Measurements from ENCODE around the gene PHAX.
"Not testable (repeated sequence)": the region's sequence is repeated elsewhere in the genome, so short reads cannot be mapped to it uniquely, and the experiment has no call there.

Gene PHAX

DNA sequence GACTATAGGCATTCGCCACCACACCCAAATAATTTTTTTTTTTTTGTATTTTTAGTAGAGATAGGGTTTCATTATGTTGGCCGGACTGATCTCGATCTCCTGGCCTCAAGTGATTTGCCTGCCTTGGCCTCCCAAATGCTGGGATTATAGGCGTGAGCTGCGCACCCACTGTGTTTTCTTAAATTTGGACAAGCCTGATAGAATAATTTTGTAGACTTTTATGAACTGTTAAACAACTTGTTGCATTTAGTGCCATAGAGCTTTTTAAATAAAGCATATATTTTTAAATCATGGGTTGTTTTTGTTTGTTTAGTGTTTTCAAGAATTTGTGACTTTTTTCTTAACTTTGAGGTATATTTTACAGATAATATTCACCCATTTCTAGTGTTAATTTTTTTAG lies 4.8 kb downstream of the PHAX start:
- DNase-seq = no peak

DNA sequence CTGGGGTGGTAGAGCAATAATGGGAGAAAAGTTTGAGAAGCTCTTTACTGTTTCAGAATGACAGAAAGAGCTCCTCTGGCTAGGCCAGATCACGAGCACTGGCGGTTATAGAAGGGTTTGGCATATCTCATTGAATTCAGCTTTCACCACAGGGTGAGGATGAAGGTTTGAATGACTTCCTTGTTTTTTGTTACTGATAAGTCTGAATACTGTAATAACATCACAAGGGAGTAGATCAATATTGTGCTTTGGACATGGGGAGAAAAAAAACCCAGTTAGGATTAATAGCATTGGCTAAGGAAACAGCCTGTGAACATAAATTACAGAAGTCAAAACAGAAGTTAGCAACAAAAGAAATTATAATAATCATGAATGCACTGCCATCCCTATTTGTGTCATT lies 9.4 kb downstream of the PHAX start:
- no peak for DNase-seq

DNA sequence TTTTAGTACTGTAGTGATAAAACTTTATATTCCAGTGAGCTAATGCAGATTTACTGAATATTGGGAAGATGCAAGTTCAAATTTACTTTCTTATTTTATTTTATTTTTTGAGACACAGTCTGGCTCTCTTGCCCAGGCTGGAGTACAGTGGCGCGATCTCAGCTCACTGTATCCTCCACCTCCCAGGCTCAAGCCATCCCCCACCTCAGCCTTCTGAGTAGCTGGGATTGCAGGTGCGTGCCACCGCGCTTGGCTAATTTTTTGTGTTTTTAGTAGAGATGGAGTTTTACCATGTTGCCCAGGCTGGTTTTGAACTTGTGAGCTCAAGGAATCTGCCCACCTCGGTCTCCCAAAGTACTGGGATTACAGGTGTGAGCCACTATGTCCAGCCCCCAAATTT lies 9.9 kb downstream of the PHAX start:
- no peak for DNase-seq

DNA sequence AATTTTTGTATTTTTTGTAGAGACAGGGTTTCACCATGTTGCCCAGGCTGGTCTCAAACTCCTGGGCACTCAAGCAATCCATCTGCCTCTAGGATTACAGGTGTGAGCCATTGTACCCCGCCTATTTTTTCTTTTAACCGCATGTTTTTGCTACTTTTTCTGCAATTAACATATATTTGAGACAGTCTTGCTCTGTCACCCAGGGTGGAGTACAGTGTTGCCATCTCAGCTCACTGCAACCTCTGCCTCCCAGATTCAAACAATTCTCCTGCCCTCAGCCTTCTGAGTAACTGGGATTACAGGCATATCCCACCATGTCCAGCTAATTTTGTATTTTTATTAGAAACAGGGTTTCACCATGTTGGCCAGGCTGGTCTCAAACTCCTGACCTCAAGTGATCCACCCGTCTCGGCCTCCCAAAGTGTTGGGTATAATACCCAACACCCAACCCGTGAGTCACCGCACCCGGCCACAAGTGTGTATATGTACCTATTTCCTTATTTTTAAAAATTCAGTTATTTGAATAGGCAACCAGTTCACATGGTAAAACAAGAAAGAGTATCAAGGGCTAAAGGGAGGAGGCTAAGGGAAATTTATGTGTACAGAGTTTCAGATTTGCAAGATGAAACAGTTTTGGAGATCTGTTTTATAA lies 13.3 kb downstream of the PHAX start:
- no peak for DNase-seq

DNA sequence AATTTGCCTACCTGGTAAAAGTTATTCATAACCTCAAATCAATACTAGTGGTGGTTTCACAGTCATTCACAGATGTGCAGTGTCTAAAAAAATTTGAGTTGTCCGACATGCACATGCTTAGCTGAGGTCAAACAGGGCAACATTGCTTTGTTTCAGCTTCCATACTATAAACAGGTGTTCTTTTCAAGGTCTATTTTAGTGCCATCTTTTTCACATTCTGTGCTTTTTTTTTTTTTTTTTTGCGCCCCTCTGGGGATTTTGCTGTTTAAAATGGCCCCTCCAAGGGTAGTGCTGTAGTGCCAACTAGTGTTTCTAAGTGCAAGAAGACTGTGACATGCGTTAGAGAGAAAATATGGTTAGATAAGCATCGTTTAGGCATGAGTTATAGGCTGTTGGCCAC lies 14.5 kb downstream of the PHAX start:
- no peak for DNase-seq

DNA sequence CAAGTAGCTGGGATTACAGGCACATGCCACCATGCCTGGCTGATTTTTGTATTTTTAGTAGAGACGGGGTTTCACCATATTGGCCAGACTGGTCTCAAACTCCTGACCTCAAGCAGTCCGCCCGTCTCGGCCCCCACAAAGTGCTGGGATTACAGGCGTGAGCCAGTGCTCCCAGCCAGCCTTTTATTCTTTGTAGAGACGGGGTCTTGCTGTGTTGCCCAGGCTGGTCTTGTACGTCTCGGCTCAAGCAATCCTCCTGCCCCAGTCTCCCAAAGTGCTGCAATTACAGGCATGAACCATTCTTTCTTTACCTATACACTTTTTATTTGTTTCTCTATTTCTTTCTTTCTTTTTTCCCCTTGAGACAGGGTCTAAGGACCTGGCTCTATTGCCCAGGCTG lies 16.9 kb downstream of the PHAX start:
- not testable (repeated sequence) for DNase-seq

DNA sequence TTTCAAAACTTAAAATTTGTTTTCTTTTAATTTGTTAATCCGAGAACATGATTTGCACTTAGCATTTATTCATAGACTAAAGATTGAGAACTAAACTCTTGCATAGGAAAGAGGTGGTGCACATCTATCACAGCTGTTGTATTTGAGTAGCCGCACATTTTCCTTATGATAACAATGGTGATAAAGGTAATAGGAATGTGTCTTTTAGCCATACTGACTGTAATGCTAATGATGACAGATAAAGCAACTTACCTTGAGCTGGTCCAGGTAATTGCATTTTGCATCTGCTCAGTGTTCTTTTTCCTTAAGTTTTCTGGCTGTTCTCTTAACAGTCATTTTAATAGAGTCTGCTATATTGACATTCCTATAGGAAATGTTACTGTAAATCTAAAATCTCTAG lies 19.0 kb downstream of the PHAX start:
- no peak for DNase-seq

DNA sequence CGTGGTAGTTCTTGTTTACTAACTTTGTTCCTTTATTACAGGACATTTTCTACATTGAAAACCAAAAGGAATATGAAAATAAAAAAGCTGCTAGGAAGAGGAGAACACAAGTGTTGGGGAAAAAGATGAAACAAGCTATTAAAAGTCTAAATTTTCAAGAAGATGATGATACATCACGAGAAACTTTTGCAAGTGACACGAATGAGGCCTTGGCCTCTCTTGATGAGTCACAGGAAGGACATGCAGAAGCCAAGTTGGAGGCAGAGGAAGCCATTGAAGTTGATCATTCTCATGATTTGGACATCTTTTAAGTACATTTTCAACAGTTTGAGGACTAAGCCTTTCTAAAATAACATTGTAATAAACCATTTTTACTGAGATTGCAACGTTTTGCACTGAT lies 23.8 kb downstream of the PHAX start:
- no peak for DNase-seq

DNA sequence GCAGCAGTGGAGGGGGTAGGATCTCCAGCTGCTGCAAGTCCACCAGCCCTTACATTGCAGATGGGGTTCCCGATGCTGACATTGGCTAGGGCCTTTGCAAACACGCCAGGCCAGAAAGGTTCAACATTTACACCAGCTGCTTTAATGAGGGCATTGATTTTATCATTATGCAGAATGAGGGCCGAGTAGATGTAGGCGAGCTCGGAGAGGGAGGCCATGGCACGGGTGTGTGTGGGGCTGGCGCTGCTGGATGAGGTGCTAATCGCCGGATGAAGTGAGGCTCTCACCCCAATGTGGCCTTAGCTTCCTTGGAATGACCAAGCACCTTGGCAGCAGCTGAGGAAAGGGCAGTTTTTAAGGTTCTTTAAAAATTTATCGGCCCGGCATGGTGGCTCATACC lies 27.4 kb downstream of the PHAX start:
- DNase-seq = no peak

DNA sequence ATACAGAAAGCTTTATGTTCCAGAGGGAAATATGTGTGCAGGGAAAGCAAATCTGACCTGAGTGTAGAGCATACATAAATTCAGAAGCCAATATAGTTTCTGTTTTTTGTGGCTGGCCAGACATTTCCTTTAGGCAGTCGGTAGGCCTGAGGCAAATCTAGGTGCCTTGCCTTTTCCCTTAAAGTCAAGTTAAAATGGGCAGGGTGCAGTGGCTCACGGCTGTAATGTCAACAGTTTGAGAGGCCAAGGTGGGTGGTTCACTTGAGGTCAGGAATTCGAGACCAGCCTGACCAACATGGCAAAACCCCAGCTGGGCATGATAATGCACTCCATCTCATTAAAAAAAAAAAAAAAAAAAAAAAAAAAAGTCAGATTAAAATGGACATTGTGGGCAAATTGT lies 31.2 kb downstream of the PHAX start:
- no peak for DNase-seq

DNA sequence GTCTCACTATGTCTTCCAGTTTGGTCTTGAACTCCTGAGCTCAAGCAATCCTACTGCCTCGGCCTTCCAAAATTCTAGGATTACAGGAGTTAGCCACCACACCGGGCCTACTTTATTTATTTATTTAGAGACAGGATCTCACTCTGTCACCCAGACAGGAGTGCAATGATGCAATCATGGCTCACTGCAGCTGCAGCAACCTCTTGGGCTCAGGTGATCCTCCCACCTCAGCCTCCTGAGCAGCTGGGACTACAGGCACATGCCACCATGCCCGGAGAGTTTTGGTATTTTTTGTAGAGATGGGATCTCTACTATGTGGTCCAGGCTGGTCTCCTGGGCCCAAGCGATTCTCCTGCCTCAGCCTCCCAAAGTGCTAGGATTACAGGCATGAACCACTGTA lies 32.8 kb downstream of the PHAX start:
- DNase-seq = no peak

DNA sequence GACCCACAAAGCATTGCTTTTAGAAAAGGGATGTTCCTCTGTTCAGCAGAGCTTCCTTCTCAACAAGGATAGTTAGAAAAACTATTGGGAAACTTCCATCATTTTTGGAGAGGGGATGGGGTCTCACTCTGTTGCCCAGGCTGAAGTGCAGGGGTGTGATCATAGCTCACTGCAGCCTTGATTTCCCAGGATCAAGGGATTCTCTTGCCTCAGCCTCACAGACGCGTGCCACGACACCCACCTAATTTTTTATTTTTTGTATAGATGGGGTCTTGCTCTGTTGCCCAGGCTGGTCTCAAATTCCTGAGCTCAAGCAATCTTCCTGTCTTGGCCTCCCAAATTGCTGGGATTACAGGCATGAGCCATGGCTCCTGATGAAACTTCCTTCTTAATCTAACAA lies 34.8 kb downstream of the PHAX start:
- DNase-seq = no peak

DNA sequence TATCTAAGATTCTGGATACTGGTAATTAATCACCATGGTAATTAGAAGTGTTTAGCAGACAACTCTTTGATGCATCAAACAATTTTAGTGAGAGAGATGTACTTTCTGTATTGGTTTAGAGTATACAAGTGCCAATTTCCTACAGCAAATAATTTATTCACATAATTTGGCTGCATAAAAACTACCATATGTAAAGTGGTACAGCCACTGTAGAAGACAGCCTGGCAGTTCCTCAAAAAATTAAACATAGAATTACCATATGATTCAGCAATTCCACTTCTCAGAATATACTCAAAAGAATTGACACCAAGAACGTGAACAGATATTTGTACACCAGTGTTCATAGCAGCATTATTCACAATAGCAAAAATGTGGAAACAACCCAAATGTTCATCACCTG lies 36.2 kb downstream of the PHAX start:
- no peak for DNase-seq

DNA sequence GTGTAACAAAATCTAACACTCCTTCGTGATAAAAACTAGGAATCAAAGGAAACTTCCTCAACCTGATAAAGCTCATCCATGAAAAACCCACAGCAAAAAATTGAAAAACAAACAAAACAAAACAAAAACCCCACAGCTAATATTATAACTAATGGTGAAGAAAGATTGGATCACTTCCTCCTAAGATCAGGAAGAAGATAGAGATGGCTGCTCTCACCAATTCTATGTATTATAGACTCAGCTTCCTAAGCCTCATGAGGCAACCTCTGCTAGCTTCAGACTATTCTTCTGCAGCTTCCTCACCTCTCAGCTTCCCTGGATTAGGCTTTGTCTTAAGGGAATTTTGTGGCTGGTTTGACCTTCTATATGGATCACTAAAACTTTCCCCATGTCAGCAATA lies 40.1 kb downstream of the PHAX start:
- DNase-seq = no peak

DNA sequence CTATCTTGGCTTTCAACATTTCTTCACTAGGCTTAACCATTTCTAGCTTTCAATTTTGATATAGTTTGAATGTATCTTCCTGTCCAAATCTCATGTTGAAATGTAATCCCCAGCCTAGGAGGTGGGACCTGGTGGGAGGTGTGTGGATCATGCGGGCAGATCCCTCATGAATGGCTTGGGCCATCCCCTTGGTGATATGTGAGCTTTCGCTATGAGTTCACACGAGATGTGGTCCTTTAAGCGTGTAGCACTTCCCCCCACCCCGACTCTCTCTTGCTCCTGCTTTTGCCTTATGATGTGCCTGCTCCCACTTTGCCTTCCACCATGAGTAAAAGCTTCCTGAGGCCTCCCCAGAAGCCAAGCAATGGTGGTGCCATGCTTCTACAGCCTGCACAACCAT lies 40.6 kb downstream of the PHAX start:
- DNase-seq = no peak

DNA sequence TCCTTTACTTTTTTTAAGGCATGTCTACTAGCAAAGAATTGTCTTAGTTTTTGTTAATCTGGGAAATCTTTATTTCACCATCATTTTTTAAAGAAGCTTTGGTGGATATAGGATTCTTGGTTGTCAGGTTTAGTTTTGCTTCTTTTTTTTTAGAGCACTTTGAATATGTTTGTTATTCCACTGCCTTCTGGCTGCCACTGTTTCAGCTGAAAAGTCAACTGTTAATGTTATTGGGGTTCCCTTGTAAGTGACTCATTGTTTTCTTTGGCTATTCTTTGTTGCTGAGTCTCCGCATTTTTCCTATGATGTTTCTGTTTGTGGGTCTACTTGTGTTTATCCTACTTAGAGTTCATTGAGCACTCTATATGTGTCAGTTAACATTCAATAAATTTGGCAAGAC lies 44.4 kb downstream of the PHAX start:
- DNase-seq = no peak

DNA sequence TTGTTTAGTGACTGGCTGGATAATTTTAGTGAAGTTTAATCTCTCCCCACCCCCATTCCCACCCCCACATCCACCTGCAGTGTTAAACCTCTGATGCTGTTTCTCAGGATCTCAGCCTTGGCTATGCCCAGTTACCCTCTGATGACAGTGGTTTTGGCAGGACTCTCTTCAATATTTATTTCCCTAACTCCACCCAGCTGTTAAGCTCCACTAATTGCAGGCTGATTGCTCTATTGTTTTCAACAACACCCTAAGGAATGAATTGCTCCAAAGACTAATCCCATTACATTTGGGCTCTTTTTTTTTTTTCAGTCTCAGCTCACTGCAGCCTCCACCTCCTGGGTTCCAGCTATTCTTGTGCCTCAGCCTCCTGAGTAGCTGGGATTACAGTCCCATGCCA lies 46.3 kb downstream of the PHAX start:
- no peak for DNase-seq

DNA sequence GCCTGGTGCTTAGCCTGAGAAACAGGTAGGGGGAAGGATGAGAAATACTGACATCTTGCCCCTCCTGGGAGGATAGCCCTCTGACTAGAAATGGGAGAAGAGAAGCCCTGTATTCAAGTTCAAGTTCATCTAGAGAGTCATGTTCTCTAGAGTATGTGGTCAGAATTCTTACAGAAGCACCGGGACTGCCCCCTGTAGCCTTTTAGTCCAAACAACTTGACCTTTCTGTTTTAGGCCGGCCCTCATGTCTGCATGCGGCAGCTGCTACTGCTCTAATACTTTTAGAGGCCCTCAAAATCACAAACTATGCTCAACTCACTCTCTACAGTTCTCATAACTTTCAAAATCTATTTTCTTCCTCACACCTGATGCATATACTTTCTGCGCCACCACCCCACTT lies 47.7 kb downstream of the PHAX start:
- DNase-seq = no peak

DNA sequence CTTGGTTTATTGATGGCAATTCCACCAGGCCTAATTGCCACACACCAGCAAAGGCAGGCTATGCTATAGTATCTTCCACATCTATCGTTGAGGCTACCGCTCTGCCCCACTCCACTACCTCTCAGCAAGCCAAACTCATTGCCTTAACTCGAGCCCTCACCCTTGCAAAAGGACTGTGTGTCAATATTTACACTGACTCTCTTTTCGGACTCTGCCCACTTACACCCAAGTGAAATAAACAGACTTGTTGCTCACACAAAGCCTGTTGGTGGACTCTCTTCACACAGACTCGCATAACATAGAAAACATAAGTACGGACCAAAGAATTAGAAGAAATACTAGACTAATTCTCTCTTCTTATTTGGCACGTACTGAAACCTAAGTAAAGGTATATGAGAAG lies 48.3 kb downstream of the PHAX start:
- not testable (repeated sequence) for DNase-seq

DNA sequence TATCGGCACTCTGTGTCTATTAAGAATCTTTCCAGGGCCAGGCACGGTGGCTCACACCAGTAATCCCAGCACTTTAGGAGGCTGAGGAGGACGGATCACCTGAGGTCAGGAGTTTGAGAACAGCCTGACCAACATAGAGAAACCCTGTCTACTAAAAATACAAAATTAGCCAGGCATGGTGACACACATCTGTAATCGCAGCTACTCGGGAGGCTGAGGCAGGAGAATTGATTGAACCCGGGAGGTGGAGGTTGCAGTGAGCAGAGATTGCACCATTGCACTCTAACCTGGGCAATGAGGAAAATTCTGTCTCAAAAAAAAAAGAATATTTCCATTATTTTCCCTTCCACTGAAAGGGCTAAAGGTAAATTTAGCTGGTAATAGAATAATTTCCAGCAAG lies 49.0 kb downstream of the PHAX start:
- DNase-seq = not testable (repeated sequence)

DNA sequence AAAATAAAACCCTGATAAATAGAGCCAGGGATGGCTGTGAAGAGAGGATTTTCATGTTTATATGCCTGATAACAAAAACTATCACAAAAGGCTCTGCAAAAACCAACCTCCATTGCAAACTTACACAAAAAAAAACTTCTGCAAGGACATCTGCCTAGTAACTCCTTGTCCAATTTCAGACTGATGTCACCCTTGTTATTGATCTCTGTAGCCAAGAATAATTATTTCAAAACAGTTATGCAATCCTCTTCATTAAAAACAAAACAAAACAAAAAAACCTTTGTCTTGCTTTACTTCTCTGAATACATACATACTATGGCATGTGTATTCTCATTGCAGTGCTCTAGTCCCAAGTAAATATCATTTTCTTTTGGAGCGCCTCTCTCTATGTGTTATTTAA lies 49.7 kb downstream of the PHAX start:
- no peak for DNase-seq

DNA sequence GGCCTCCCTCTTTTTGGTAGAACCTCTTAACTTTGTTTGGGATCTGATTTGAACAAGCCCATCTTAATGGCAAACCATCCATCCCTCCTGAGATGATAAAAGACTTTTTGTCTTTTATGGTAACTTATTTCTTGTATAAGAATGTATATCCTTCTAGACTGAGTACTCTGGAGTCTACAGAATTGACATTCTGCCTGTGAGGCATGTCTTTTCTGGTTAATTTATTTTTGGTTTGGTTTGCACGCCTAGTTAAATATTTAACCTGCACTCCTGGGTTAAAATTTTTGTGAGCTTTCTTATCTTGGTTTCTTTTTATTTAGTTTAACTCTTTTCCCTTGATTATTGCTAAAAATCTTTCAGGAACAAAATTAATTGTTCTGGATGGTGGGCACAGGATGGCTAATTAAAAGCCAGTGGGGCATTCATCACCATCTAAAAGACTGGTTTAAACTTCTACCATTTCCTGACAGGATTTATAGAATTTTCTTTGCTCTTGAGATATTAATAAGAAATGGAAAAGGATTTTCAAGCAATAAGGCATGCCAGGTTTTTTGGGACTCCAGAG lies 50.3 kb downstream of the PHAX start:
- no peak for DNase-seq

DNA sequence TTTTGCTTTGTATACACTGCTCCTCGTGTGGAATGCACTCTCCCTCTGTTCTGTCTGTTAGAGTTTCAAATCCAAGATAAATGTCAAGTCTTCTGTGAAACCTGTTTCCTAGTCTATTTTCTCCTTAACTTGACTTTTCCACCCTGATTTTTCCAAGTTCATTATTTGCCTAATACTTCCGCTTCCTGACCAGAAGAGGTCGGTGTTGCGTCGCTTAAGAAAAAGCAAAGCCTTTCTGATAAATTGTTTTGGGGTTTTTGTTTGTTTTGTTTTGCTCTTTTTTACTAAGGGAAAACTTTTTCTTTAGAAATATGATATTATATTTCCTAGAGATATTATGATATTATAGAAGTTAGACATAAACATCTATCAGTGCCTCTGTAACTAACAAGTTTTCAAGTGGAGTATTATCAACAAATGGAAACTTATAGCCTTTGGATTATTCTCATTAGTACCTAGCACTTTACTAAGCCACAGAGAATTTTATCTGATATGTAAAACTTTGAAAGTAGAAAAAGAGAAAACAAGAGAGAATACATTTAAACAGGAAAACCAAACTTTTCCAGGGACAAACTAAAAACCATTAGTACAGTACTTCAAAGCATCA lies 55.8 kb downstream of the PHAX start:
- peak; percentile 43 for DNase-seq

DNA sequence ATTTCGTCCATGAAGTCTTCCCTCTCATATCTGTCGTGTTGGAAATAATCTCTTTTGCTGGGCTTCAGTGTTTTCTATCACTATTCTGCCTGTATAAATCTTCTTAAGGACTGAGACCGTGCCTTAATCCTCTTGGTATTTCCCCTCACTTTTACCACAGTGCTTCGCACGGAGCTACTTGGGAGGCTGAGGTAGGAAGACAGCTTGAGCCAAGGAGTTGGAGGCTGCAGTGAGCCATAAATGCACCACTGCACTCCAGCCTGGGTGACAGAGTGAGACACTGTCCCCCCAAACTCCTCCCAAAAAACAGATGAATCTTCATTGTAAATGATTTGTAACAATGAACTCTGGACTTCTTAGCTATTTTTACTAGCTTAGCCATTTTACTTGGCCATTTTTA lies 57.8 kb downstream of the PHAX start:
- no peak for DNase-seq

All from CD4-positive, alpha-beta T cell treated with Interleukin-17A for 1 hour (primary cell).